GM08714 (cell line): ENCODE data around the gene GIPC1.
"Not testable (repeated sequence)": the region's sequence is repeated elsewhere in the genome, so short reads cannot be mapped to it uniquely, and the experiment has no call there.

Source experiments
- H3K4me3 ChIP-seq: fragments of 200-500 bp; sonication (Bioruptor generic); 2 replicates; pipeline ENCODE4 v1.5.1; 2014; ENCODE audit warnings: mild to moderate bottlenecking, low read length, inconsistent platforms
- ZNF274 ChIP-seq: IDR thresholded peaks from 2 replicates; pipeline ENCODE4 v1.6.1; 2012; ENCODE audit warnings: mild to moderate bottlenecking, low read depth, low read length

GIPC1 gene

DNA sequence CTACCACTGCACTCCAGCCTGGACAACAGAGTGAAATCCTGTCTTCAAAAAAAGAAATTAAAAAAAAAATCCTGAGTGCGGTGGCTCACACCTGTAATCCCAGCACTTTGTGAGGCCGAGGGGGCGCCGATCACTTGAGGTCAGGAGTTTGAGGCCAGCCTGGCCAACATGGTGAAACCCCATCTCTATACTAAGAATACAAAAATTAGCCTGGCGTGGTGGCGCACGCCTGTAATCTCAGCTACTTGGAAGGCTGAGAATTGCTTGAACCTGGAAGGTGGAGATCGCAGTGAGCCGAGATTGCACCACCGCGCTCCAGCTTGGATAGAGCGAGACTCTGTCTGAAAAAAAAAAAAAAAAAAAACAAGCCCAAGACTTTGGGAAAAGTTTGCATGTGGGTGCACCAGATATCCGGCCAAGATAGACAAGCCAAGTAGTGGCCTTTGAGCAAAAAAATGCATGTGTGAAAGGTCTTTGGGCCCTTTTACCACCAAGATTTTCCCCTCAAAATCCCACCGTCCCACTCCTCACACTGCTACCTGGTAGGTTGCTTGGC lies 16.6 kb upstream of the GIPC1 start:
- no peak overlapping the region for H3K4me3 ChIP-seq
- TF ChIP-seq ZNF274 = no peak

DNA sequence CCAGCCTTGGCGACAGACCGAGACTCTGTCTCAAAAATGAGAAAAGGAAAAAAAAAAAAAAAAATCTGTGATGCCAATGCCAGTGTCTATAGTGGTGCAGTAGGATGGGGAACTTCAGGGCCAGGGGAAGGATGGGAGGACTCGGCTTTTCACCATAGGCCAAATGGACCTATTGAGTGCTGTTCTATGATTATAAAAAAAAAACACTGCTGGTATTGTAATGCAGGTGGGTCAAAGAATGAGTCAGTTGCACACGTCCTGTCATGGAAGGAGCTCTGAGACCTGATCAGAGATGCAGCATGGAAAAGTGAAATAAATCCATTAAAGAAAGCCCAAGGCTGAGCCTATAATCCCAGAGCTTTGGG lies 15.3 kb upstream of the GIPC1 start:
- H3K4me3 ChIP-seq = no peak overlapping the region

DNA sequence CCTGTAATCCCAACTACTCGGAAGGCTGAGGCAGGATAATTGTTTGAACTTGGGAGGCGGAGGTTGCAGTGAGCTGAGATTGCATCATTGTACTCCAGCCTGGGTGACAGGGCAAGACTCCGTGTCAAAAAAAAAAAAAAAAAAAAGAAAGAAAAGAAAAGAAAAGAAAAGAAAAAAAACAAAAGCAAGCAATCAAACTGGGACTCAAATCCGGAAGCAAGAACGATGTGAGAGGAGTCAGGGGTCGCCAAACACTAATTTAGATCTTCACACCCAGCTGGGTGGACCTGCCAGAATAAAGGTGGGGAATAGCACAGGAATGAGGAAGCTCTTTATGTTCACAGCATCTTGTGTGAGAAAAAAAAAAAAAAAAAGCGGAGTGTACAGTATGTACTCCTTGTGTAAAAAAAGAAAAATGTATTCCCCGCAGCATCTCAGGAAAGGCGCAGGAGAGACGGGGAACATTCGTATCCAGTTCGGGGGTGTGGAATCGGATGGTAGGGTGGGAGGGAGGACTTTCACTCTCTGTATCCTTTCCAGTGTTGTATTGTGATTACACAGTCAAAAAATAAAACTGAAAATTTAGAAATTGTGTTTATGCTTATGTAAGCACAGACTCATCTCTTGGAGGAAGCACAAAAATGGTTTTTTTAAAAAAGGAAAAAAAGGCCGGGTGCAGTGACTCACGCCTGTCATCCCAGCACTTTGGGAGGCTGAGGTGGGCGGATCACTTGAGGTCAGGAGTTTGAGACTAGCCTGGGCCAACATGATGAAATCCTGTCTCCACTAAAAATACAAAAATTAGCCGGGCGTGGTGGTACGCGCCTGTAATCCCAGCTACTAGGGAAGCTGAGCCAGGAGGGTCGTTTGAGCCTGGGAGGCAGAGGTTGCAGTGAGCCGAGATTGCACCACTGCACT lies 14.6 kb upstream of the GIPC1 start:
- no peak for TF ChIP-seq ZNF274
- no peak overlapping the region for H3K4me3 ChIP-seq

More for the DNA sequence above, 15.3 kb upstream of the GIPC1 start:
- no peak for TF ChIP-seq ZNF274

DNA sequence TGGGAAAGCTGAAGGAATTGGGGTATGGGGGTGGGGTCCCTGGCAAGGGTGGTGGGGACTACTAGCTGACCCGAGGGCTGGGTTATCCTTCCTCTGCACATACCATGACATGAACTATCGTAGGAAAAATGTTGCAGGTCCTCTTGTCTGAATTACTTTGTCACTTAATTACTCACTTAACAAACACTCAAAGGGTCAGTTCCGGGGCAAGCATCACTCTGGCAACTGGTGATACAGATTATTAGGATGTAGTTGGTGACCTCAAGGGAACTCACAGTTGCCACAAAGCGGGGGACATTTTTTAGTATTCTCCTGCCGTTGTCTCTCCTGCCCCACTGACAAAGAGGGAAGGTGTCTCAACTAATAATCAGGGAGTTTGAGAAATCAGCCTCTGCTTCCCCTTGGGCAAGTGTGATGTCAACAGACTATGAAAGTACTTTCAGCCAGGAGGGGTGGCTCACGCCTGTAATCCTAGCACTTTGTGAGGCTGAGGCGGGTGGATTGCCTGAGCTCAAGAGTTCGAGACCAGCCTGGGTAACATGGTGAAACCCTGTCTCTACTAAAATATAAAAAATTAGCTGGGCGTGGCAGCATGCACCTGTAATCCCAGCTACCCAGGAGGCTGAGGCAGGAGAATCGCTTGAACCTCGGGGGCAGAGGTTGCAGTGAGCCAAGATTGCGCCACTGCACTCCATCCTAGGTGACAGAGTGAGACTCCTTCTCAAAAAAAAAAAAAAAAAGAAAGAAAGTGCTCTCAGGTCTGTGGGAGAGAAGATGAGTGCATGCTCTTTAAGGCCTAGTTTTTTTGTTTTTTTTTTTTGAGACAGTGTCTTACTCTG lies 12.0 kb upstream of the GIPC1 start:
- TF ChIP-seq ZNF274 = no peak

DNA sequence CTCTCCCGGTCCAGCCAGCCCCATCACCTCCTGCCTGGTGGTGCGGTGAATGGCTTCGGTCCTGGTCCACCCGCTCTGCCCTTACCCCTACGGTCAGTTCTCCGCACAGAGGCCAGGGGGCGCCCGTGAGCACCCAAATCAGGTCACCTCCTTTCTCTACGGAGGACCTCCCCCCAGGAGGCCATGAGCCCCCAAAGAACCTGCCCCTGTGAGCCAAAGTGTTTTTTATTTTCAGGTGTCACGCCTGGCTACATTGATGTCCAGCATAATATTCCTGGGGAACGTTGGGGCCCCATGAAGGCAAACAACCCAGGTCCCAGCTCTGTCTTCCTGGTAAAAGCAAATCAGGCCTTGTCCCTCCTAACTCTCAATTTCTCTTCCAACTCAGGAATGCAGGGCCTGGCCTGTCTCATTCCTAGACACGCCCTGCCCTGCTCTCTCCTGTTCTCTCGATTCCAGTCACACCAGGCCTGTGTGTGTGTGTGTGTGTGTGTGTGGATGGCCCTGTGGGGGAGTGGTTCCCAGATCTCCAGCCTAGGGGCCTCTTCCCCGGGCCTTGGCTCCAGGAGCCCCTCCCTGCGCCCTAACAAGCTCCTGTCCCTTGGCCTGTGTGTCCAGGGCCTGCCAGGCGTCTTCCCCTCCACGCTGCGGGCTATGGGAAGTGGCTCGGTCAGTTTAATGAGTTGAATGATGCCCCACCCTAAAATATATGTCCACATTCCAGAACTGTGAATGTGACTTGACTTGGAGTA lies 9.7 kb upstream of the GIPC1 start:
- TF ChIP-seq ZNF274 = no peak

More for the DNA sequence above, 12.0 kb upstream of the GIPC1 start:
- H3K4me3 ChIP-seq = no peak overlapping the region

DNA sequence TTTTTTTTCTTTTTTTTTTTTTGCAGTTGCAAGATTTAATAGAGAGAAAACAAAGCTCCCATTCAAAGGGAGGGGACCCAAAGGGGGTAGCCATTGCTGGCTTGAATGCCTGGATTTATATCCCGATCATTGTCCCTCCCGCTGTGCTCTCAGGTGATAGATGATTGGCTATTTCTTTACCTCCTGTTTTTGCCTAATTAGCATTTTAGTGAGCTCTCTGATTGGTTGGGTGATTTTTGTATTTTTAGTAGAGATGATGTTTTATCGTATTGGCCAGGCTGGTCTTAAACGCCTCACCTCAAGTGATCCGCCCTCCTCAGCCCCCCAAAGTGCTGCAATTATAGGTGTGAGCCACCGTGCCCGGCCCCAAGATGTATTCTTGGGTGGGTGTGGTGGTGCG lies 8.6 kb upstream of the GIPC1 start:
- H3K4me3 ChIP-seq = not testable (repeated sequence)

More for the DNA sequence above, 9.7 kb upstream of the GIPC1 start:
- H3K4me3 ChIP-seq = no peak overlapping the region

DNA sequence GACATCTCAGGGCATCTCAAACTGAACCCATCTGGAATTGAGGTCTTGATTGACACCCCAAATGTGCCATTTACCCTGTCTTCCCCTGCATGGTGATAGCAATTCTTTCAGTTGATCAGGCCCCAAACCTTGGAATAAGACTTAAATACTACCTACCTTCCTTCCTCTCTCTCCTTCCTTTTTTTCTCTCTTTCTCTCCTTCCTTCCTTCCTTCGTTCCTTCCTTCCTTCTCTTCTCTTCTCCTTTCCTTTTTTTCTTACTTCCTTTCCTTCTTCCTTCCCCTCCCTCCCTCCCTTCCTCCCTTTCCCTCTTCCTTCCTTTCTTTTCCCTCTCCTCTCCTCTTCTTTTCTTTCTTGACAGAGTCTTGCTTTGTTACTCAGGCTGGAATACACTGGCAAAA lies 7.4 kb upstream of the GIPC1 start:
- no peak overlapping the region for H3K4me3 ChIP-seq
- TF ChIP-seq ZNF274 = no peak

DNA sequence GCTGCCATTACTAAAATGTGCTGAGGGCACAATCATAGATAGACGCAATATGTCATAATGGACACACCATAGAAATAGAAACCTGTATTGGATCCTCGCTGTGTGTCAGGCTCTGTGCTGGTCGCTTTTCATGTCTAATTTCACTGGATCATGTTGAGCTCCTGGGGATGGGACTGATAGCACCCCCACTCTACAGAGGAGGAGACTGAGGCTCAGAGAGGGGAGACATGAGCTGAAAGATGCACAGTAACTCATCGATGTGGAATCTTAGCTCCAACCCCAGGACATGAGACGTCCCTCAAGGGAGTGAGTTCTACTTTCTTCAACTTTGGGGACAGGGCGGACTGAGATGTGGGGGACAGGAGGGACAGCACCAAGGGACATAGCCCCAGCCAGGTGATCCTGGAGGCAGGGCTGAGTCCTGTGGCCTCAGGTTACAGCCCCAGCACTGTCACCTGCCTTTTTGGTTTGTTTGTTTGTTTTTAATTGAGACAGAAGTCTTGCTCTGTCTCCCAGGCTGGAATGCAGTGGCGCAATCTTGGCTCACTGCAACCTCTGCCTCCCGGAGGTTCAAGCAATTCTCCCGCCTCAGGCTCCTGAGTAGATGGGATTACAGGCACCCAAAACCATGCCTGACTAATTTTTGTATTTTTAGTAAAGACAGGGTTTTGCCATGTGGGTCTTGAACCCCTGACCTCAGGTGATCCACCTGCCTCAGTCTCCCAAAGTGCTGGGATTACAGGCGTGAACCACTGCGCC lies 6.6 kb upstream of the GIPC1 start:
- no peak for TF ChIP-seq ZNF274
- no peak overlapping the region for H3K4me3 ChIP-seq

DNA sequence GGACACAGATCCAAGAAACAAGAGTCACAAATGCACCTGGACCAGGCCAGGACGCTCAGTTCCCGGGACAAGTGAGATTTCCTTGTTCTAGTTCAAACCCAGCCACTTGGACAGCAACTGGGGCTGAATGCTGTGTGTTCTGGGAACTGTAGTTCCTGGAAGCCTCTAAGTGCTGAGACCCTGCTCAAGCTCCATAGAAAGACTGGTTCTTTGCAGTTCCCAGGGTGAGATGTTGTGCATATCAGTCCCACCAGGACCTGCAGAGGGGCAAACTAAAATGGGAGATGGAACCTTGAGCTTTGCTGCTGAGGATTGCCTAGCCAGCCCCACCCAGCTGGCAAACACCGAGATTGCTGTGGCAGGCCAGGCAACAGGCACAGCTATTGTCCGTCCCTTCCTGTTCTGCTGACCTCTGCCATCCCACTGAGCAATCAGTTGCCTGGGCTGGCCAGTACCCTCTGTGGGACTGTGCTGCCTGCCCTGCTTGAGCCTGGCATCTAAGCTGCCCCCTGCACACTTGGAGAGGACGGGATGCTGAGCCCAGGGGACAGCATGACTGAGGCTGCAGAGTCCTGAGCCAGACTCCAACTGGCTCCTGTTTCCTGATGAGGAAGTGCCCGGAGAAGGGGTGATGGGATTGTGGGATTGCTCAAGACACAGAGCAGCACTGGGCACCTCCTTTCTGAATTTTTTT lies 1.4 kb upstream of the GIPC1 start:
- no peak overlapping the region for H3K4me3 ChIP-seq
- TF ChIP-seq ZNF274 = no peak

DNA sequence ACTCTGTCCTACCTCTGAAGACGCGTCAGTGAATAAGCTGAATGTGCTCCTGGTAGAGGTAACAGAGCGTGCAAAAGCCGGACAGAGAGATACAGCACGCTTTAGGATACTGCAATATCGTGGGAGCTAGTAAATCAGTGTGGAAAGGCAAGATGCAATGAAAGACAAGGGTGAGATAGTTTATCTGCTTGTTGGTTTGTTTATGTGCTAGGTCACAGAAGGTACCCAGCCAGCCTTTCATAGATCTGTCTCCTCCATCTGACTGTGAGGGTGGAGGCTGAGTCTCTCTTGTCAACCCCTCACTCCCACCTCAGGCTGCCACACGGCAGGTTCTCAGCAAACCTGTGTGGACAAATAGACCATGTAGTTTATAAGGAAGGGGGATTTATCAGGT lies 904 bp upstream of the GIPC1 start:
- no peak for TF ChIP-seq ZNF274
- no peak overlapping the region for H3K4me3 ChIP-seq

DNA sequence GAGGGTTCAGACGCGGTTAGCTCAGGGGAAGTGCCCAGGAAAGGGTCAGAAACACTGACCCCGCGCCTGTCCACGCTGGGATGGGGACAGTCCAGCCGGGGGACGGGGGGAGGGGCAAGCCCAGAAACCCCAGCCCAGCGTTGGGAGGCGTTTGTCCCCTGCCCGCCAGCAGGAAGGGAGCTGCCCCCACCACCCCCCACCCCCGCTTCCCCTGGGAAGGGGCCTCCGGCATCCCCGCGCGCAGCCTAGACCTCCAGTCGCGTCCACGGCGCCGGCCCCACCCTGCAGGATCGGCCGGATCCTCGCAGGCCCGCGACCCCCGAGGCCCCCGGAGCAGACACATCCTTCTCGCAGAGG lies 277 bp downstream of the GIPC1 start:
- no peak for TF ChIP-seq ZNF274
- H3K4me3 ChIP-seq = peak overlapping the region; percentile 56

DNA sequence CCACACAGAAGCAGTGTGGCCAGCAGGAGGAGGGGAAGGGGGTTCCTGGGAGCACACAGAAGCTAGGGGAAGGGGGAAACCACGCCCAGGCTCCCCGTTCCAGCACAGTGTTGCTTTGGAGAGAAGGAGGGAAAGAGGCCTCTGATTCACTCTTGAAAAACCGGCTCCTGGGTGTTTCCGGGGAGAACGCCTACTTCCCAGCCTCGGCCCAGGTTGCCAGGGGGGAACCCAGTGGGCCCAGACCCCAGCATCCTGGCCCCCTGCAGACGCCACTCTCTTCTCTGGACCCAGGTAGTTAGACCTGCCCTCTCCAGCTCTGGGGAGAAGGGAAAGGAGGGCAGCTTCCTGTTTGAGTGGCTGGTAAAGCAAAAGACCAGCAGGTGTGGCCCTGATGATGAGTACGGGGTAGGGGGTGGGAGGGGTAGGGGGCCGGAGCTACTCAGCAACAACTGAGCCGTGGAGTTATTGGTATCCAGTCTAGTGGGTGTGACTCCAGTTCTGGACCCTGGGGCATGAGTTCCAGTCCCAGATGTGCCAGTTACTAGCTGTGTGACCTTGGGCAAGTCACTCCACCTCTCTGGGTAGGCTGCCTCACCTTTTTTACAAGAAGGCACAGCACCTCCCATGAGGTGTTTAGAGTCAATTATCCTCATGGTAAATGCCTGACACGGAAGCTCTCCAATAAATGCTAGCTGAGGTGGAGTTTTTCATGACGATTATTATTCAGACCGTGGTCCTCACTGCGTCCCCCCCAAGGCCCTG lies 836 bp downstream of the GIPC1 start:
- no peak for TF ChIP-seq ZNF274
- H3K4me3 ChIP-seq = peak overlapping the region; percentile 56

DNA sequence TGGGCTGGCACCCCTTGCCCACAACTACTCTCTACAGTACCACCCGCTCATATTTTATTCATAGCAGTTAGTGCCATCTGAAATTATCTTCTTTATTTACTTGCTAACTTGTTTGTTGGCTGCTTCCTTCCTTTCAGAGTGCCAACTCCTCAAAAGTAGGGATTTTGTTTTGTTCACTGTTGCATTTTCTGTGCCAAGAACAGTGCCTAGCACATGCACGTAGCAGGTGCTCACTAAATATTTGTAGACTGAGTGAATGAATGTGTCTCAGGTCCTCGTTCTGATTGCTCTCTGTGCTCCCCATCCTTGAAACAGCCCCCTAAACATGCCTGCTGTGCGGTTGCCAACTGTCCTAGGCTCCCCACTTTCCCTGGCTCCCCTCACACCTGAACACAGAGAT lies 1.5 kb downstream of the GIPC1 start:
- no peak for TF ChIP-seq ZNF274
- H3K4me3 ChIP-seq = no peak overlapping the region
